CD4-positive, CD25-positive, alpha-beta regulatory T cell (primary cell): ENCODE results near the gene AATF. TPM values are rescaled to one million over a fixed set of nuclear protein-coding genes. Genes with fewer than 3 reads are reported as not detected.

Source experiments
- ATAC-seq, 2 donors: fragments of 150-1000 bp; cut with Tn5 transposase; one replicate each; pipeline ENCODE4 v1.10.0; 2021; ENCODE audit warnings: low read depth in 2 of 2, moderate number of reproducible peaks in 2 of 2, moderate library complexity in 1 of 2
- DNase-seq, 3 donors: peaks; one replicate each; pipeline versions ENCODE4 v3.0.0 to v3.0.0-alpha.2; 2012 to 2022; ENCODE audit warnings: mixed read lengths in 1 of 3
- H3K27ac ChIP-seq: one replicate; pipeline ENCODE4 v1.7.0; 2013; ENCODE audit warnings: mild to moderate bottlenecking, low read length; ENCODE audit not compliant: insufficient read depth, poor library complexity, severe bottlenecking
- H3K27me3 ChIP-seq: one replicate; pipeline ENCODE4 v1.7.0; 2013; ENCODE audit warnings: low read length; ENCODE audit not compliant: control insufficient read depth, insufficient read depth
- H3K36me3 ChIP-seq: one replicate; pipeline ENCODE4 v1.7.0; 2013; ENCODE audit warnings: mild to moderate bottlenecking, low read length, moderate library complexity; ENCODE audit not compliant: control insufficient read depth, insufficient read depth
- H3K4me1 ChIP-seq: 2 replicates; pipeline ENCODE4 v1.7.0; 2013; ENCODE audit warnings: mild to moderate bottlenecking, low read length; ENCODE audit not compliant: insufficient read depth, control insufficient read depth, poor library complexity, severe bottlenecking
- H3K4me3 ChIP-seq: one replicate; pipeline ENCODE4 v1.7.0; 2013; ENCODE audit warnings: low read depth, mild to moderate bottlenecking, low read length, moderate library complexity
- H3K9me3 ChIP-seq, 2 experiments: 1 replicate in 1 of 2; 2 replicates in 1 of 2; pipeline ENCODE4 v1.7.0; 2013; ENCODE audit warnings: low read length in 2 of 2, mild to moderate bottlenecking in 1 of 2, moderate library complexity in 1 of 2; ENCODE audit not compliant: control insufficient read depth in 2 of 2
- H3K27ac Mint-ChIP-seq, 3 donors: one replicate each; pipeline ENCODE4 v1.8.0; 2020 to 2022; ENCODE audit warnings: mild to moderate bottlenecking in 3 of 3, mixed read lengths in 3 of 3, moderate library complexity in 2 of 3
- H3K27me3 Mint-ChIP-seq: one replicate; pipeline ENCODE4 v1.8.0; 2022; ENCODE audit warnings: mild to moderate bottlenecking, mixed read lengths
- H3K36me3 Mint-ChIP-seq: one replicate; pipeline ENCODE4 v1.8.0; 2020; ENCODE audit warnings: mixed read lengths
- H3K4me1 Mint-ChIP-seq, 4 donors: one replicate each; pipeline ENCODE4 v1.8.0; 2020 to 2022; ENCODE audit warnings: mixed read lengths in 4 of 4, mild to moderate bottlenecking in 1 of 4
- H3K4me3 Mint-ChIP-seq, 4 donors: one replicate each; pipeline ENCODE4 v1.8.0; 2020 to 2022; ENCODE audit warnings: mild to moderate bottlenecking in 4 of 4, mixed read lengths in 4 of 4, moderate library complexity in 3 of 4
- H3K9me3 Mint-ChIP-seq, 7 donors: one replicate each; pipeline ENCODE4 v1.8.0; 2020 to 2022; ENCODE audit warnings: mixed read lengths in 7 of 7, mild to moderate bottlenecking in 3 of 7, moderate library complexity in 2 of 7
- polyA plus RNA-seq, 4 donors: library from polyadenylated mRNA; unstranded; fragments of 300-500 nt; fragmentation: Illumina TruSeq; gene quantifications; one replicate each; pipeline ENCODE4 v1.2.3, GENCODE V29; 2021
- total RNA-seq: library from RNA; stranded (reverse); gene quantifications from one replicate; pipeline ENCODE4 v1.2.3, GENCODE V29; 2022

AATF gene
- total and polyA plus RNA-seq, 5 donors from 2014 or later = 72.6 to 89.8 (median 83.3) TPM

DNA sequence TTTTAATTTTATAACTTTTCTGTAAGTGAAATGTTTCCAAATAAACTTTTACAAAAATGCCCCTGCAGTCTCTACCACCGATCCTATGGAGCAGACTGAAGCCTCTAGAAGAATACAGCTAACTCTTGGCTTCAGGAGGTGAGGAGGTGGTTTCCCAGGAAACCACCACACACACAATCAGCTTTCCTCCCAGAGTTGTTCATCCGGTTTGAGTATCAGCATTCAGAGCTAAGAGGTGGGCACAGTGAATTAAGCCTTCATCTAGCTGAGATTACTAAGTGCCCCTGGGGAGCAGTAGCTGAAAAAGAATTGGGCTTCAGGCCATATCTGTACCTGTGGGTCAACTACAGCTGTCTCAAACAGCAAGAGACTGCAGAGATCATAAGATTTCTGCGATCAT, 139.7 kb downstream of the AATF start:
- H3K27ac Mint-ChIP-seq = peak overlapping the region; percentile 43 to 95 (median 93)
- no peaks in the 10 kb centered on the region for H3K9me3 Mint-ChIP-seq
- no peak overlapping the region for H3K4me3 Mint-ChIP-seq
- Histone ChIP-seq H3K36me3 (peaks cover 12% of the 10 kb centered on the region), H3K27ac (no peak overlapping the region), H3K4me1 (peaks cover 28% of the 10 kb centered on the region), H3K4me3 (peak overlapping the region; percentile 14), H3K9me3 (no peaks in the 10 kb centered on the region), H3K27me3 (no peaks in the 10 kb centered on the region)
- H3K27me3 Mint-ChIP-seq = no peaks in the 10 kb centered on the region
- DNase-seq = peak in 1 of 3 donors; percentile 23
- H3K36me3 Mint-ChIP-seq = peaks cover 31% of the 10 kb centered on the region
- no peak for ATAC-seq
- peaks cover 13 to 39% (median 26%) of the 10 kb centered on the region in 4 donors for H3K4me1 Mint-ChIP-seq

- Histone ChIP-seq H3K9me3 (no peaks in the 10 kb centered on the region), H3K36me3 (peaks cover 12% of the 10 kb centered on the region), H3K27ac (peak overlapping the region; percentile 82), H3K4me3 (peak overlapping the region; percentile 33), H3K27me3 (no peaks in the 10 kb centered on the region), H3K4me1 (peaks cover 28% of the 10 kb centered on the region)
- peak overlapping the region in 1 of 4 donors; percentile 46 for H3K4me3 Mint-ChIP-seq
- no peaks in the 10 kb centered on the region for H3K9me3 Mint-ChIP-seq
- no peaks in the 10 kb centered on the region for H3K27me3 Mint-ChIP-seq
- peaks cover 31% of the 10 kb centered on the region for H3K36me3 Mint-ChIP-seq
- no peak for ATAC-seq
- peak overlapping the region; percentile 93 to 96 (median 95) for H3K27ac Mint-ChIP-seq
- peaks cover 13 to 39% (median 26%) of the 10 kb centered on the region in 4 donors for H3K4me1 Mint-ChIP-seq
- no peak for DNase-seq
These were observed 140.2 kb downstream of the AATF start for GRCh38 chr17:37088913-37089312.

- Histone ChIP-seq H3K4me3 (peak overlapping the region; percentile 68), H3K27ac (peak overlapping the region; percentile 82), H3K4me1 (peaks cover 28% of the 10 kb centered on the region), H3K27me3 (no peaks in the 10 kb centered on the region), H3K36me3 (peaks cover 15% of the 10 kb centered on the region), H3K9me3 (no peaks in the 10 kb centered on the region)
- peak overlapping the region; percentile 32 to 74 (median 54) for H3K4me3 Mint-ChIP-seq
- H3K27me3 Mint-ChIP-seq = no peaks in the 10 kb centered on the region
- H3K27ac Mint-ChIP-seq = peak overlapping the region; percentile 93 to 96 (median 95)
- H3K36me3 Mint-ChIP-seq = peaks cover 31% of the 10 kb centered on the region
- no peaks in the 10 kb centered on the region for H3K9me3 Mint-ChIP-seq
- DNase-seq = peak in 2 of 3 donors; percentile 79 to 92
- H3K4me1 Mint-ChIP-seq = peaks cover 13 to 39% (median 26%) of the 10 kb centered on the region in 4 donors
- peak; percentile 95 to 98 for ATAC-seq
These were observed 141.2 kb downstream of the AATF start for GRCh38 chr17:37089956-37090355.

GRCh38 chr17:37090941-37091340, 142.2 kb downstream of the AATF start:
- Mint-ChIP-seq H3K36me3 (peaks cover 26% of the 10 kb centered on the region), H3K9me3 (no peaks in the 10 kb centered on the region), H3K27ac (peak overlapping the region; percentile 93 to 96 (median 95)), H3K4me3 (peak overlapping the region in 1 of 4 donors; percentile 56), H3K27me3 (no peaks in the 10 kb centered on the region), H3K4me1 (peaks cover 13 to 39% (median 27%) of the 10 kb centered on the region in 4 donors)
- peak overlapping the region; percentile 82 for H3K27ac ChIP-seq
- H3K4me1 ChIP-seq = peaks cover 28% of the 10 kb centered on the region
- peaks cover 19% of the 10 kb centered on the region for H3K36me3 ChIP-seq
- no peak overlapping the region for H3K4me3 ChIP-seq
- H3K9me3 ChIP-seq = no peaks in the 10 kb centered on the region
- no peaks in the 10 kb centered on the region for H3K27me3 ChIP-seq
- DNase-seq (no peak), ATAC-seq (no peak)

- H3K4me3 ChIP-seq = no peak overlapping the region
- H3K4me1 ChIP-seq = peaks cover 28% of the 10 kb centered on the region
- peaks cover 13 to 39% (median 27%) of the 10 kb centered on the region in 4 donors for H3K4me1 Mint-ChIP-seq
- no peak for DNase-seq
- H3K4me3 Mint-ChIP-seq = no peak overlapping the region
- peaks cover 24% of the 10 kb centered on the region for H3K36me3 ChIP-seq
- H3K27me3 ChIP-seq = no peaks in the 10 kb centered on the region
- H3K27me3 Mint-ChIP-seq = no peaks in the 10 kb centered on the region
- no peak overlapping the region for H3K27ac ChIP-seq
- ATAC-seq = no peak
- peaks cover 28% of the 10 kb centered on the region for H3K36me3 Mint-ChIP-seq
- H3K9me3 Mint-ChIP-seq = peaks cover 0 to 4% (median 0%) of the 10 kb centered on the region in 7 donors
- H3K9me3 ChIP-seq = no peaks in the 10 kb centered on the region
- peak overlapping the region in 2 of 3 donors; percentile 15 to 74 for H3K27ac Mint-ChIP-seq
These were observed 143.3 kb downstream of the AATF start for GRCh38 chr17:37092071-37092470.

DNA sequence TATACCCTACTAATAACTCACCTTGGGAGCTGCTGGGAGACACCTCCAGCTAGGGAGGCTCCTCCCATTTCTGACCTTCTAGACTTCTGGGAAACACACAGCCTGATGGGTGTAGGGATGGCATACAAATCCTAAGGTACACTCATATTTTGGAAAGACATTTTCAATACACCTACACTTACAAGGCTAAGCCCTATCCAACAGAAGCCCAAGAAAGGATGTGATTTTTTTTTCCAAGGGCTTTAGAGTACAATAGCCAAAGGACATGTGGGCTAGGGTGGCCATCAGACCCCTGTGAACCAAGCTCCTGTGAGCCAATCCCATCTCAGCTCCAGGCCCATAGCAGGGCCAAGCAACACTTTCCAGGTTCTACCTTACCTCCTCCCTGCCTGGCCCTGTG, 143.9 kb downstream of the AATF start:
- Mint-ChIP-seq H3K27me3 (no peaks in the 10 kb centered on the region), H3K36me3 (peaks cover 30% of the 10 kb centered on the region), H3K4me3 (no peak overlapping the region), H3K9me3 (peaks cover 0 to 4% (median 0%) of the 10 kb centered on the region in 7 donors), H3K4me1 (peaks cover 13 to 37% (median 26%) of the 10 kb centered on the region in 4 donors), H3K27ac (peak overlapping the region in 1 of 3 donors; percentile 74)
- no peak for DNase-seq
- peaks cover 28% of the 10 kb centered on the region for H3K36me3 ChIP-seq
- ATAC-seq = no peak
- no peak overlapping the region for H3K4me3 ChIP-seq
- H3K27ac ChIP-seq = no peak overlapping the region
- H3K4me1 ChIP-seq = peaks cover 28% of the 10 kb centered on the region
- no peaks in the 10 kb centered on the region for H3K9me3 ChIP-seq
- H3K27me3 ChIP-seq = no peaks in the 10 kb centered on the region

DNA sequence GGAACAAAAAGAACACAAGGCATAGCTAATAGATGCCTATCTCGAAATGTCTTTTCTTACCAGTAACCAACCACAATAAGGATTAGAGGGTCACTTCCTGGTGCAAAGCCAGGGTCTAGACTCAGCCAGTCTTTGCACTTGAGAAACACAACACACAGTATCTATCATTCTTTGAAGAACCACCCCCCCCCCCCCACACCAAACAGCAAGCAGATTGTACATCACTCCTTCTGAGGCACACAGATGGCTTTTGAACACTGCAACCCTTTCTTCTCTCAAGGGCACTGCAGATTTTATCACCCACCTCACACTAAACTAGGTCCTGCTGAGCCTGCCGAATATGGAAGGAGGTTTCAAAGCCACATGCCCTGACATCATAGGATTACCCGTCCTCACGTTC, 145.6 kb downstream of the AATF start:
- peaks cover 34% of the 10 kb centered on the region for H3K36me3 Mint-ChIP-seq
- H3K27ac Mint-ChIP-seq = peak overlapping the region in 2 of 3 donors; percentile 17 to 38
- H3K27me3 Mint-ChIP-seq = no peaks in the 10 kb centered on the region
- DNase-seq (no peak), ATAC-seq (no peak)
- no peak overlapping the region for H3K4me3 Mint-ChIP-seq
- Histone ChIP-seq H3K4me3 (no peak overlapping the region), H3K9me3 (no peaks in the 10 kb centered on the region), H3K4me1 (peaks cover 13% of the 10 kb centered on the region), H3K27me3 (no peaks in the 10 kb centered on the region), H3K27ac (no peak overlapping the region), H3K36me3 (peaks cover 29% of the 10 kb centered on the region)
- peaks cover 9 to 20% (median 15%) of the 10 kb centered on the region in 4 donors for H3K4me1 Mint-ChIP-seq
- peaks cover 0 to 4% (median 0%) of the 10 kb centered on the region in 7 donors for H3K9me3 Mint-ChIP-seq

DNA sequence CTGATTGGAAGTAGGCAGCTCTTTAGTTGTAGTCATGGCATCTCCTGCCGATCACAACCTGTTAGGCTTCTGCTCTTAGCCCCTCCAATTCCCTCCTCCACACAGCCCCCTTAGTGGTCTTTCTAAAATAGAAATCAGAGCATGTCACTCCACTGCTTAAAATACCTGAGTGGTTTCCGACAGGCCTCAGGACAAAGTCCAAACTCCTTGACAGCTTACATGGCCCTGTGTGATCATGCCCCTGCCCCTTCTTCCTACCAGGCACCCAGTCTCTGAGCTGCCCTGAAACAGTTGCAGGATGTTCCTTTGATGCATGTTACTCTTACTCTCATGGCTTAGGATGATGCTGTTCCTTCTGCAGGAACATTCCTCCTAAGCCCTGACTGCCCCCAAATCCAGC, 147.3 kb downstream of the AATF start:
- H3K36me3 ChIP-seq = peaks cover 29% of the 10 kb centered on the region
- H3K9me3 Mint-ChIP-seq = peaks cover 0 to 4% (median 0%) of the 10 kb centered on the region in 7 donors
- H3K27ac ChIP-seq = no peak overlapping the region
- H3K9me3 ChIP-seq = no peaks in the 10 kb centered on the region
- DNase-seq = no peak
- ATAC-seq = no peak
- H3K4me3 Mint-ChIP-seq = no peak overlapping the region
- H3K4me3 ChIP-seq = no peak overlapping the region
- no peaks in the 10 kb centered on the region for H3K27me3 ChIP-seq
- peaks cover 40% of the 10 kb centered on the region for H3K36me3 Mint-ChIP-seq
- H3K27ac Mint-ChIP-seq = peak overlapping the region in 1 of 3 donors; percentile 4
- H3K4me1 ChIP-seq = no peaks in the 10 kb centered on the region
- H3K4me1 Mint-ChIP-seq = peaks cover 0 to 5% (median 3%) of the 10 kb centered on the region in 4 donors
- no peaks in the 10 kb centered on the region for H3K27me3 Mint-ChIP-seq
